Trophoblast cell (in vitro differentiated cells and primary cell): ENCODE data around the gene C18orf63.

ENCODE experiments used
- DNase-seq, 2 donors: peaks; one replicate each; pipeline ENCODE4 v3.0.0-alpha.2; 2016
- H2AFZ ChIP-seq: 2 replicates; pipeline ENCODE4 v1.6.1; 2013; ENCODE audit warnings: low read length, moderate library complexity, mild to moderate bottlenecking; ENCODE audit not compliant: insufficient read depth, poor library complexity
- H2AK5ac ChIP-seq: 2 replicates; pipeline ENCODE4 v1.6.1; 2013; ENCODE audit warnings: mild to moderate bottlenecking, low read length
- H2BK120ac ChIP-seq: 2 replicates; pipeline ENCODE4 v1.6.1; 2013; ENCODE audit warnings: low read length, mild to moderate bottlenecking, moderate library complexity; ENCODE audit not compliant: insufficient read depth, poor library complexity
- H2BK12ac ChIP-seq: 2 replicates; pipeline ENCODE4 v1.6.1; 2013; ENCODE audit warnings: mild to moderate bottlenecking, low read length, moderate library complexity
- H2BK5ac ChIP-seq: 2 replicates; pipeline ENCODE4 v1.6.1; 2013; ENCODE audit warnings: low read length, low read depth, moderate library complexity, mild to moderate bottlenecking; ENCODE audit not compliant: poor library complexity
- H3K14ac ChIP-seq: 2 replicates; pipeline ENCODE4 v1.6.1; 2013; ENCODE audit warnings: mild to moderate bottlenecking, low read length
- H3K18ac ChIP-seq: 2 replicates; pipeline ENCODE4 v1.6.1; 2013; ENCODE audit warnings: mild to moderate bottlenecking, low read length
- H3K23ac ChIP-seq: 2 replicates; pipeline ENCODE4 v1.6.1; 2013; ENCODE audit warnings: low read length
- H3K27ac ChIP-seq: 2 replicates; pipeline ENCODE4 v1.5.1; 2013; ENCODE audit warnings: low read depth, mild to moderate bottlenecking, inconsistent platforms, low read length, moderate library complexity
- H3K27me3 ChIP-seq: 2 replicates; pipeline ENCODE4 v1.6.1; 2013; ENCODE audit warnings: inconsistent platforms, mild to moderate bottlenecking, low read length, moderate library complexity; ENCODE audit not compliant: insufficient read depth
- H3K36me3 ChIP-seq, 2 experiments: 1 replicate in 1 of 2; 2 replicates in 1 of 2; pipeline ENCODE4 v1.6.1; 2013; ENCODE audit warnings: low read length in 2 of 2, mild to moderate bottlenecking in 2 of 2, moderate library complexity in 1 of 2; ENCODE audit not compliant: insufficient read depth in 2 of 2, control insufficient read depth in 1 of 2
- H3K4ac ChIP-seq: 2 replicates; pipeline ENCODE4 v1.6.1; 2013; ENCODE audit warnings: low read depth, mild to moderate bottlenecking, low read length, moderate library complexity
- H3K4me1 ChIP-seq, 2 experiments: 1 replicate in 1 of 2; 2 replicates in 1 of 2; pipeline ENCODE4 v1.6.1; 2013; ENCODE audit warnings: low read length in 2 of 2, mild to moderate bottlenecking in 2 of 2, moderate library complexity in 1 of 2; ENCODE audit not compliant: insufficient read depth in 2 of 2, control insufficient read depth in 1 of 2
- H3K4me2 ChIP-seq: 2 replicates; pipeline ENCODE4 v1.6.1; 2013; ENCODE audit warnings: inconsistent platforms, mild to moderate bottlenecking, low read length, moderate library complexity
- H3K4me3 ChIP-seq: 2 replicates; pipeline ENCODE4 v1.5.1; 2013; ENCODE audit warnings: mild to moderate bottlenecking, low read depth, low read length, inconsistent platforms
- H3K79me1 ChIP-seq: one replicate; pipeline ENCODE4 v1.6.1; 2013; ENCODE audit warnings: low read length
- H3K79me2 ChIP-seq: 2 replicates; pipeline ENCODE4 v1.6.1; 2013; ENCODE audit warnings: low read length, mild to moderate bottlenecking; ENCODE audit not compliant: control insufficient read depth, insufficient read depth, poor library complexity
- H3K9ac ChIP-seq: 2 replicates; pipeline ENCODE4 v1.6.1; 2013; ENCODE audit warnings: mild to moderate bottlenecking, low read length
- H3K9me3 ChIP-seq: 2 replicates; pipeline ENCODE4 v1.6.1; 2013; ENCODE audit warnings: low read depth, mild to moderate bottlenecking, control low read depth, inconsistent platforms, low read length; ENCODE audit not compliant: insufficient read depth
- H4K12ac ChIP-seq: 2 replicates; pipeline ENCODE4 v1.6.1; 2013; ENCODE audit warnings: low read depth, mild to moderate bottlenecking, low read length, moderate library complexity
- H4K8ac ChIP-seq: 2 replicates; pipeline ENCODE4 v1.6.1; 2013; ENCODE audit warnings: low read depth, mild to moderate bottlenecking, low read length, moderate library complexity
- H4K91ac ChIP-seq: one replicate; pipeline ENCODE4 v1.6.1; 2013; ENCODE audit warnings: low read depth, mild to moderate bottlenecking, low read length, moderate library complexity
- whole genome bisulfite sequencing: extraction: QIAGEN DNeasy Blood & Tissue Kit; methylation state at CpG from one replicate; pipeline ENCODE4 v1.1.7; 2013; ENCODE audit warnings: missing lambda C conversion rate; ENCODE audit not compliant: insufficient read length, insufficient coverage; ENCODE audit errors: extremely low coverage; 5-methylcytosine and 5-hydroxymethylcytosine counted together

Gene C18orf63

GRCh38 chr18:74380916-74381315 lies 65.3 kb downstream of the C18orf63 start:
- no peak for DNase-seq
- Histone ChIP-seq H3K27ac (no peak overlapping the region), H3K79me1 (no peaks in the 10 kb centered on the region), H3K36me3 (no peaks in the 10 kb centered on the region), H3K14ac (no peak overlapping the region), H3K9me3 (peaks cover 6% of the 10 kb centered on the region), H3K4me3 (no peak overlapping the region), H4K8ac (no peak overlapping the region), H2BK12ac (no peak overlapping the region), H2AFZ (no peak overlapping the region), H3K4me2 (no peak overlapping the region), H2AK5ac (no peak overlapping the region), H3K79me2 (no peaks in the 10 kb centered on the region), H3K27me3 (no peaks in the 10 kb centered on the region), H3K4me1 (no peaks in the 10 kb centered on the region), H3K4ac (no peak overlapping the region), H4K12ac (no peak overlapping the region), H3K18ac (no peak overlapping the region), H2BK5ac (no peak overlapping the region), H2BK120ac (no peak overlapping the region), H4K91ac (no peak overlapping the region), H3K9ac (no peak overlapping the region), H3K23ac (no peak overlapping the region)
- no CpG with 5 or more reads among the region's 10 CpGs for WGBS

- H2BK120ac ChIP-seq, result no peak overlapping the region
- H4K8ac ChIP-seq, result no peak overlapping the region
- H3K36me3 ChIP-seq, result no peaks in the 10 kb centered on the region
- H3K9me3 ChIP-seq, result peaks cover 6% of the 10 kb centered on the region
- no peaks in the 10 kb centered on the region for H3K79me2 ChIP-seq
- H2BK12ac ChIP-seq, result no peak overlapping the region
- no peak overlapping the region for H2BK5ac ChIP-seq
- H3K4me1 ChIP-seq, result no peaks in the 10 kb centered on the region
- no CpG with 5 or more reads among the region's 17 CpGs for WGBS
- no peak overlapping the region for H2AK5ac ChIP-seq
- no peak overlapping the region for H3K18ac ChIP-seq
- H3K79me1 ChIP-seq, result no peaks in the 10 kb centered on the region
- H3K4me2 ChIP-seq, result no peak overlapping the region
- H3K27ac ChIP-seq, result no peak overlapping the region
- no peak overlapping the region for H3K23ac ChIP-seq
- H3K27me3 ChIP-seq, result no peaks in the 10 kb centered on the region
- H3K4ac ChIP-seq, result no peak overlapping the region
- H3K14ac ChIP-seq, result no peak overlapping the region
- no peak overlapping the region for H3K4me3 ChIP-seq
- no peak for DNase-seq
- no peak overlapping the region for H4K91ac ChIP-seq
- no peak overlapping the region for H4K12ac ChIP-seq
- no peak overlapping the region for H2AFZ ChIP-seq
- H3K9ac ChIP-seq, result no peak overlapping the region
These were observed 66.1 kb downstream of the C18orf63 start for GRCh38 chr18:74381621-74382295.

- peaks cover 6% of the 10 kb centered on the region for H3K9me3 ChIP-seq
- H3K4me1 ChIP-seq, result no peaks in the 10 kb centered on the region
- no peak overlapping the region for H3K27ac ChIP-seq
- no peak overlapping the region for H4K91ac ChIP-seq
- no peak for DNase-seq
- no peak overlapping the region for H3K14ac ChIP-seq
- H3K23ac ChIP-seq, result no peak overlapping the region
- H3K79me1 ChIP-seq, result no peaks in the 10 kb centered on the region
- H2BK12ac ChIP-seq, result no peak overlapping the region
- no peak overlapping the region for H2AFZ ChIP-seq
- WGBS, result no CpG with 5 or more reads among the region's 10 CpGs
- no peak overlapping the region for H3K4me2 ChIP-seq
- H2AK5ac ChIP-seq, result no peak overlapping the region
- no peak overlapping the region for H3K4ac ChIP-seq
- H2BK120ac ChIP-seq, result no peak overlapping the region
- H3K36me3 ChIP-seq, result no peaks in the 10 kb centered on the region
- H3K79me2 ChIP-seq, result no peaks in the 10 kb centered on the region
- H4K12ac ChIP-seq, result no peak overlapping the region
- no peak overlapping the region for H4K8ac ChIP-seq
- H2BK5ac ChIP-seq, result no peak overlapping the region
- no peaks in the 10 kb centered on the region for H3K27me3 ChIP-seq
- H3K9ac ChIP-seq, result no peak overlapping the region
- H3K4me3 ChIP-seq, result no peak overlapping the region
- no peak overlapping the region for H3K18ac ChIP-seq
These were observed 66.9 kb downstream of the C18orf63 start for GRCh38 chr18:74382481-74383017.

- Histone ChIP-seq H2BK12ac (no peak overlapping the region), H3K9me3 (peaks cover 3% of the 10 kb centered on the region), H4K12ac (no peak overlapping the region), H2AK5ac (no peak overlapping the region), H3K23ac (no peak overlapping the region), H2BK120ac (no peak overlapping the region), H3K4me3 (no peak overlapping the region), H3K18ac (no peak overlapping the region), H3K4ac (no peak overlapping the region), H3K4me1 (no peaks in the 10 kb centered on the region), H4K8ac (no peak overlapping the region), H4K91ac (no peak overlapping the region), H3K9ac (no peak overlapping the region), H3K27ac (no peak overlapping the region), H3K79me2 (no peaks in the 10 kb centered on the region), H3K4me2 (no peak overlapping the region), H3K36me3 (no peaks in the 10 kb centered on the region), H3K14ac (no peak overlapping the region), H3K79me1 (no peaks in the 10 kb centered on the region), H3K27me3 (no peaks in the 10 kb centered on the region), H2AFZ (no peak overlapping the region), H2BK5ac (no peak overlapping the region)
- DNase-seq, result peak in 1 of 2 donors; percentile 3
- WGBS, result no CpG with 5 or more reads among the region's 6 CpGs
These were observed 71.7 kb downstream of the C18orf63 start for GRCh38 chr18:74387383-74387782.
